NB4 (cell line): ENCODE data around the gene APOB.

Source experiments
- CTCF ChIP-seq: IDR thresholded peaks from one replicate; pipeline ENCODE4 v1.5.1; 2012; ENCODE audit warnings: low read depth, low read length
- MAX ChIP-seq: IDR thresholded peaks from 2 replicates; pipeline ENCODE4 v1.6.1; 2011; ENCODE audit warnings: low read depth, low read length
- MYC ChIP-seq: IDR thresholded peaks from 2 replicates; pipeline ENCODE4 v1.6.1; 2011; ENCODE audit warnings: low read depth, low read length
- POLR2A ChIP-seq: IDR thresholded peaks from 2 replicates; pipeline ENCODE4 v1.6.1; 2011; ENCODE audit warnings: mild to moderate bottlenecking; ENCODE audit not compliant: insufficient read length; ENCODE audit errors: extremely low read depth

GRCh38 chr2:21050164-21050563 lies 6.3 kb upstream of the APOB start:
- TF ChIP-seq CTCF (no peak), POLR2A (no peak), MAX (no peak), MYC (no peak)
